Stimulated activated CD4-positive, alpha-beta T cell treated with anti-CD3 and anti-CD28 coated beads, Interleukin-1b, Interleukin-23, amount 100 ng/mL, for 4 hours (primary cell): ENCODE measurements around the gene LSMEM2.
A peak's percentile ranks its signal among the peaks of the same experiment; 100 is the strongest.
"Not testable (repeated sequence)": the region's sequence is repeated elsewhere in the genome, so short reads cannot be mapped to it uniquely, and the experiment has no call there.

ENCODE experiments used
- DNase-seq, 2 donors: peaks; one replicate each; pipeline ENCODE4 v3.0.0-alpha.2; 2020; ENCODE audit warnings: low read depth in 2 of 2

LSMEM2 gene

DNA sequence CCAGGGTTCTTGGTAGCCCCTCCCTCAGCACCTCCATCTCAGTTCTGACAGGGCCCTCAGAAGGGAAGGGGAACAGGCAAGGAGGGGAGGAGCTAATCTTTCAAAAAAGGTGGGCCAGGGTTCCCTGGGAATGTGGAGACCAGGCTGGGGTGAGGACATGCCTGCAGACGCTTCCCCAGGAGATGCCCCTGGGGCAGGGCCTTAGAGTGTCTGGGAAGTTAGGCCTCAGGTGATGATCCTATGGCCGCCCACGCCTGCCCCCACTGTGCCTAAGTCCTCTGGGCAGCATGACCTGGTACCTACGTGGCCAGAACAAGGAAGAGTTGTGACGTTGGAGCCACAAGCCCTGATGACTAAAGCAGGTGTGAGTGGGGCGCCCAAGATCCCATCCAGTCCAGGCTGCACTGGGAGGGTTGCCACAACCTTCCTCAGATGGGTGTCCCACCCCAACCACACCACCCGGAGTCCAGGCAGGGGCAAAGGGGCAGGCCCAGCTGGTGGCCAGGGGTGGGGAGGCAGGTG is 13.9 kb upstream of the LSMEM2 start:
- DNase-seq, result no peak

DNA sequence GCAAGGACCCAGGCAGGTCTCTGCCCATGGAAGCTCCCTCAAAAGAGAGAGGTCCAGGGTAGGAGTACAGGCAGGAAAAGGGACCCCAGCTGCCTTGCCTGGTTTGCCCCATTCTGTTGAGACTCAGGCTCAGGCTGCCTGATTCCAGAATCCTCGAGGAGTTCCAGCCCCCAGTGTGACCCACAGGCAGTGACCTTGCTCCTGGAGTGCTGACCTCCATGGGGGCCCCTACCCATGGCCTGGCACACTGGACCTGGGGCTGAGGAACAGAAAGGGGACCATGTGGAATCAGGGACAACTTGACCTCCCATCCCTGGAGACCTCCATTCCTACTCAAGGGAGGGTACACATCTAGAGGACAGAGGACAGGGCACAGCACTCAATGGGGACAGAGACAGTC is 13.3 kb upstream of the LSMEM2 start:
- DNase-seq, result no peak

DNA sequence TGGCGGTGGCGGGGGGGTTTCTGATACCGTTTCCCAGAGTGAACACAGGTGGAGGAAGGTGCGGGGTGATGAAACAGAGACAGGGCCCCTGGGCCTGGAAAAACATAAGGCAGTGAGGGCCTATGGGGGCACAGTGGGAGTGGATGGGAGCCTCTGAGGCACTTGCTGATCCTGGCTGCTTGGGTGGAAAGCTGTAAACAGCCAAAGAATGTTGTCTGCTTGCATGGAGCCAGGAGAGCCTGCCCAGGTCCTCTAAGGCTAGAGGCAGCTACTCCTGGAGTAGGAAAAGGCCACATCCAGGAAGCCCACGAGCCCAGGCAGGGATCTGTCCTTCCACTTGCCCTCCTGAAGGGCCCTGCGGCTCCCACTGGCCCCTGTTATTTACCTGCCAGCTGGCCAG is 12.9 kb upstream of the LSMEM2 start:
- DNase-seq, result no peak

DNA sequence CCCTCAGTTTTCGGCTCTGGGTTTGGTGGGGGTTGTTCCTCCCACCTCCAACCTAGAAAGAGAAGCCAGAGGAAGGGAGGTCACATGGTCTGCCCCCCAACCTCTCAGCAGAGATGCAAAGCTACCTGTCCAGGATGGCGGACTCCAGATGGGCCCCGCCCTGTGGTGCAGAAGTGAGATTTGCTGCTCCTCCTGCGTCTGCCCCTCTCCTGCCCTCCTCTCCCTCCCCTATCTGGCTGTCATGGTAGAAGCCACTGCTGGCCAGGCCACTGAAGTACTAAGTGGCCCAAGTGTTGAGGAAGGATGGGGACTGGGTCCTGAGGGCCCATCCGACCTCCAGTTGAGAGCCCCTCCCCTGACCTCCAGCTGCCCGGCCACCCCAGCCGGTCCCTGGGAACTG is 12.1 kb upstream of the LSMEM2 start:
- no peak for DNase-seq

DNA sequence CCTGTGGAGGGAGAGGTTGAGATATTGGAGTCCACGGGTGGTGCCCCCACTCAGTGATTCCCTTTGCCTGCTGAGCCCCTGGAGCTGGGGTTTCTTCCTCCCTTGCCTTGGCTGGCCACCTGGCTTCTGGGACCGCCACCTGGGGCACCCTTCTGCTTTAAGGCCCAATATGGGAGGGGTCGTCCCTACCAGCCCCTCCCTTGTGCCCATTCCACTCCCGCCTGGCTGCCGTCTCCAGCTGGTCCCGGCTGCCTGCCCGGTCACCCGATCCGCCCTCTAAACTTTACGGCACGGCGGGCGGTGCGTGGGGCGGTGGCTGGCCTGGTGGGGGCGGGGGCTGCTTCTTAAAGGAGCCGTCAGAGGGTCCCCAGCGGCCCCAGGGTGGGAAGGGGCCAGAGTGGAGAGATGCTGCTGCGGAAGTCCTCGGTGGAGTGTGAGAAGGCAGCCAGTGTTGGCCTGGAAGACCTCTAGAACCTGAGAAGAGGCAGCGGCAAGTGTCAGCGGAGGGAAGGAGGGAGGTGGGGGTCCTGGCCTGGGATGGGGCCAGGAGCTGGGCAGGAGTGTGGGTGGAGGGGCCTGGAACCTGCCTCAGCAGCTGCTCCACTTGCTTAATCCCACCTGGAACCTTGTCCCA is 11.5 kb upstream of the LSMEM2 start:
- DNase-seq, result no peak

DNA sequence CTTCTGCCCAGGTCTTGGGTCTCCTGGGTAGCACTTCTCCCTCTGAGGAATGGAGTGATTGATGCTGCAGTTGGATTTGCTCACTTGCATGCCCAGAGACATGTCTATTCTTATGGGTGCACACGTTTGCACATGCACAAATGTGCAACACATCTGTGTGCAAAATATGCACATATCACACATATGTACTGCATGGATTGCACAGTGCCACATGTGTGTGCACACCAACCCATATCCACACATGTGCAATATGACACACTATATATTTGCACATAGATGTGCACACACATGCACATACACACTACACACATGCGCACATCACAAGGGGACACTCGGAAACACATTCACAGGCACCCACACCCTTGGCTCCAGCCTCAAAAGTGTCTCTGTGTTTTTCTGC is 10.6 kb upstream of the LSMEM2 start:
- no peak for DNase-seq

DNA sequence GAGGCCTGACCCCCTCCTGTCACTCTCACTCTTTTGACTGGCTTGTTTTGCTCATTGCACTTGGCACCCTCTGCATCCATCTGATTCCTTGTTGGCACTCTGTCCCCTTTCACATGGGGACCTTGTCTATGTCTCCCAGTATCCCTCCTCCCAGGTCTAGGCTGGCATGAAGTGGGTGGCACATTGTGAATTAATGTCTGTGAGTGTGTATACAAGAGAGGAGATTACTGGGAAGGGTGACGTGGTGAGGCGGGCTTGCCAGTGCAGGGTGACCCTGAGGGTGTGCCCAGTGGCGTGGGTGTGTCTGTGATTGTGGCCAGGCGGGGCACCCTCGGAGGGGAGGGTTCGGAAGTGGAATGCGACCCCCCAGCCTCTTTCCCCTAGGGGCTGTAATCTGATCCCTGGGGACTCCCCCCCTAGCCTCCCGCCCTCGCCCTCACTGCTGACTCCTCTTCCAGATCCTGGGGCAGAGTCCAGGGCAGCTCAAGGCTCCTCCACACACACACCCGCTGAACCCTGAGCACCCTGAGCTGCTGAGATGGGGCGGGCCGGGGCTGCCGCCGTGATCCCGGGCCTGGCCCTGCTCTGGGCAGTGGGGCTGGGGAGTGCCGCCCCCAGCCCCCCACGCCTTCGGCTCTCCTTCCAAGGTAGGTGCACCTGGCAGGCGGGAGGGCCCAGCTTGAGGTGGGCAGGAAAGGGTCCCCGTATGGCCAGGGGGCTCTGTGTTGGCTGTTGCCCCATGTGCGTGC is 10.0 kb upstream of the LSMEM2 start, which contains the start of gene SEMA3B:
SEMA3B (plus strand) TSS at position 445 of the 749 bp plus-strand sequence; CDS start at position 539, 94 bp downstream.
- DNase-seq, result no peak

DNA sequence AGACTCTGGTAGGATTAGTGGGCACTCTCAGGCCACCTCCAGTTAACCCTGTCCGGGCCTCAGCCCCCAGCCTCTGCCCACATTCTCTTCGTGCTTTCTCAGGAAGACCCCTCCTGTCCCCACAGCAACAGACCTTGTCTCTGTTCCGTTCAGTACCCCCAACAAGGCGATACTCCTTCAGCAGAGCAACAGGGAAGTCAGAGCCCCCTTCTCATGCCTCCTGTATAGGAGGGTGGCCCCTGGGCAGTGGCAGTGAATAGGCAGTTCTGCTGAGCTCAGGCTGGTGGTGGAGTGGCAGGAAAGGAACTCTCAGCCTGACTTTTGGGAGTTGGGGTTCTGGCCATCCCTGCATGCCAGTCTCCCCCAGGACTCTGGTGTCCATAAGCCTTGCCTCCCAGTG is 9.4 kb upstream of the LSMEM2 start:
- no peak for DNase-seq

DNA sequence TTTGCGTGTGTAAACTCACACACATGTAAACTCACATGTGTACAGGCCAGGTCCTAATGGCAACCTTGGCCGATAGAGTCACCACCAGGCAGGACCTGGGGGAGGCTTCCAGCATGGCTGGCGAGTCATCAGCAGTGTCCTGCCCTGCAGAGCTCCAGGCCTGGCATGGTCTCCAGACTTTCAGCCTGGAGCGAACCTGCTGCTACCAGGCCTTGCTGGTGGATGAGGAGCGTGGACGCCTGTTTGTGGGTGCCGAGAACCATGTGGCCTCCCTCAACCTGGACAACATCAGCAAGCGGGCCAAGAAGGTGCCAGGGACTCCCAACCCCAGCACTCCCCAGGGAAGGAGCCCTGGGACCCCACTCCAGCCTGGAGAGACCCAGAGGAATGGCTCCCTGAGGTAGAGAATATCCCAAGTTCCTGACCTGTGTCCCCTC is 8.9 kb upstream of the LSMEM2 start:
- DNase-seq, result no peak

DNA sequence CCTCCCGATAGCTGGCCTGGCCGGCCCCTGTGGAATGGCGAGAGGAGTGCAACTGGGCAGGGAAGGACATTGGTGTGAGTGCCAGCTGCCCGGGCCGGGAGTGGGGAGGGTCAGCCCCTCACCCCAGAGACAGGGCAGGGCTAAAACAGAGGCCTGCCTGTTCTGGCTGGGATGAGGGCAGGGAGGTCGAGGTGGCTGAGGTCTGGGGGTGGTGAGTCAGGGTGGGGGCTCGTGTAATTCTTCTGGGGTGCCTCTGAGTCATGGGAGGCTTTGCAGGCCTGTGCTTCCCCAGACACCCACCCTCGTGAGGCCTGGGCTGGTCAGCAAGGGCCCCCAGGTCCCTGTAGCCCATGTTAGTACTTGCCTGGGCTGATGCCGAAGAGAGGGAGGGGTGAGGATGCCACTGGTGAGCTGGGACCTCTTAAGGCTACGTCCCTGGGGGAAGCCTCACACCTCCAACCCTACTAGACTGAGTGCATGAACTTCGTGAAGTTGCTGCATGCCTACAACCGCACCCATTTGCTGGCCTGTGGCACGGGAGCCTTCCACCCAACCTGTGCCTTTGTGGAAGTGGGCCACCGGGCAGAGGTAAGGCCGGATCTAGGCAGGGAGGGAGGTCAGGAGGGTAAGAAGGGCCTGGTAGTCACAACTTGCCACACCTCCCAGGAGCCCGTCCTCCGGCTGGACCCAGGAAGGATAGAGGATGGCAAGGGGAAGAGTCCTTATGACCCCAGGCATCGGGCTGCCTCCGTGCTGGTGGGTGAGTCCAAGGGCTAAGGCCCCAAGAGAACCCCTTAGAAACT is 8.3 kb upstream of the LSMEM2 start:
- no peak for DNase-seq

DNA sequence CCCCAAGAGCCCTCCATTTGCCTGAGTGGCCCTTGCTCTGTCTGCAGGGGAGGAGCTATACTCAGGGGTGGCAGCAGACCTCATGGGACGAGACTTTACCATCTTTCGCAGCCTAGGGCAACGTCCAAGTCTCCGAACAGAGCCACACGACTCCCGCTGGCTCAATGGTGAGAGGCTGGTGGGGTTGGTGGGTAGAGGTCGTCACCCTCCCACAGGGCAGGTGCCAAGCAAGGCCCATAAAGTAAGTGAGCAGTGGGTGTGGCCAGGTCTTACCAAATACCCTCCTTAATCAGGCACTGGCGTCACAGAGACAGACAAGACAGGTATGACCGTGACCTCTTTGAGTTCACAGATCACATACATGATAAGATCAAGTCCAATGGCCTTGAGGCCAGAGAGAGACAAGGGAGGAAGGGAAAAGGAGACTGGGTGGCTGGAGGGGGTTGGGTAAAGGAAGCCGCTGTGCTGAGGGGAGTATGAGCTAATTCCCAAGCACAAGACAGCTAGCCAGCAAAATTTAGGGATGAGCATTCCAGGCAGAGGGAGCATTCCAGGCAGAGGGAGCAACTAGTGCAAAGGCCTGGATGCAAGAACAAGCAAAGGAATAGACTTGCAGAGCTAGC is 7.5 kb upstream of the LSMEM2 start:
- DNase-seq, result no peak

DNA sequence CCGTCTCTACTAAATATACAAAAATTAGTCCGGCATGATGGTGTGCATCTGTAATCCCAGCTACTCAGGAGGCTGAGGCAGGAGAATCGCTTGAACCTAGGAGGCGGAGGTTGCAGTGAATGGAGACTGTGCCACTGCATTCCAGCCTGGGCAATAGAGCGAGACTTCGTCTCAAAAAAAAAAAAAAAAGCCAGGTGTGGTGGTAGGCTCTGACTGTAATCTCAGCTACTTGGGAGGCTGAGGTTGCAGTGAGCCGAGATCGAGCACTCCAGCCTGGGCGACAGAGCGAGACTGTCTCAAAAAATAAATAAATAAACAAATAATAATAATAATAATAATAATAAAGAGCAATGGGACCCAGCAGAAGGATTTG is 6.4 kb upstream of the LSMEM2 start:
- DNase-seq, result not testable (repeated sequence)

DNA sequence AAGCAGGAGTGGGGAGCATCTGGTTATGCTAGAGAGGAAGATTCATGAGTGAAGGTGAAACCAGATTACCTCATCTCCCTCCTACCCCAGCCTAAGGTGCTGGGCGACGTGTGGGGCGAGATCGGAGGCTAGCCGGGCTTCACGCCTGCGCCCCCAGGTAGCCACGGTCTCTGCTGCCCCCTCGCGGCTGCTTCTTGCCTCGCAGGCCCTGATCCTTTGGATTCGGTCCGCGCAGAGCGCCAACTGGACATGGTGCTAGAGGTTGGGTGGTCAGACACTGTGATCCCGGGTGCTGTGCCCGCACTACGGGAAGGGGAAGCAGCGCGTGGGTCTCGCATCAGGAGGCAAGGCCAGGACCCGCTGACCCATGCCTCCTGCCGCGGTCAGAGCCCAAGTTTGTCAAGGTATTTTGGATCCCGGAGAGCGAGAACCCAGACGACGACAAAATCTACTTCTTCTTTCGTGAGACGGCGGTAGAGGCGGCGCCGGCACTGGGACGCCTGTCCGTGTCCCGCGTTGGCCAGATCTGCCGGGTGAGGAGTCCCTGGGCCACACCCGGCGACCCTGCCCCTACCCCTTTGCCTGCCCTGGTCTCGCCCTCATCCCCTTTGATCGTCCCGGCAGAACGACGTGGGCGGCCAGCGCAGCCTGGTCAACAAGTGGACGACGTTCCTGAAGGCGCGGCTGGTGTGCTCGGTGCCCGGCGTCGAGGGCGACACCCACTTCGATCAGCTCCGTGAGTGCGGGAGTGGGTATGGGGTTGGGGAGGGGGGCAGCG is 5.8 kb upstream of the LSMEM2 start:
- peak; percentile 89 to 90 for DNase-seq

DNA sequence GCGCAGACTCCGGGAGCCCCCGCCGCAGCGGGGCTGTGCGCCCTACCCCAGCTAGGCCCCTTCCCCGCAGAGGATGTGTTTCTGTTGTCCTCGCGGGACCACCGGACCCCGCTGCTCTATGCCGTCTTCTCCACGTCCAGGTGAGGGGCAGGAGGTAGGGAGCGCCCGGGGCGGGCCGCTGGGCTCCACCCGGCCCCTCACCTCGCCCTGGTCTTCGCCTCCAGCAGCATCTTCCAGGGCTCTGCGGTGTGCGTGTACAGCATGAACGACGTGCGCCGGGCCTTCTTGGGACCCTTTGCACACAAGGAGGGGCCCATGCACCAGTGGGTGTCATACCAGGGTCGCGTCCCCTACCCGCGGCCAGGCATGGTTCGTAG is 5.2 kb upstream of the LSMEM2 start:
- no peak for DNase-seq

DNA sequence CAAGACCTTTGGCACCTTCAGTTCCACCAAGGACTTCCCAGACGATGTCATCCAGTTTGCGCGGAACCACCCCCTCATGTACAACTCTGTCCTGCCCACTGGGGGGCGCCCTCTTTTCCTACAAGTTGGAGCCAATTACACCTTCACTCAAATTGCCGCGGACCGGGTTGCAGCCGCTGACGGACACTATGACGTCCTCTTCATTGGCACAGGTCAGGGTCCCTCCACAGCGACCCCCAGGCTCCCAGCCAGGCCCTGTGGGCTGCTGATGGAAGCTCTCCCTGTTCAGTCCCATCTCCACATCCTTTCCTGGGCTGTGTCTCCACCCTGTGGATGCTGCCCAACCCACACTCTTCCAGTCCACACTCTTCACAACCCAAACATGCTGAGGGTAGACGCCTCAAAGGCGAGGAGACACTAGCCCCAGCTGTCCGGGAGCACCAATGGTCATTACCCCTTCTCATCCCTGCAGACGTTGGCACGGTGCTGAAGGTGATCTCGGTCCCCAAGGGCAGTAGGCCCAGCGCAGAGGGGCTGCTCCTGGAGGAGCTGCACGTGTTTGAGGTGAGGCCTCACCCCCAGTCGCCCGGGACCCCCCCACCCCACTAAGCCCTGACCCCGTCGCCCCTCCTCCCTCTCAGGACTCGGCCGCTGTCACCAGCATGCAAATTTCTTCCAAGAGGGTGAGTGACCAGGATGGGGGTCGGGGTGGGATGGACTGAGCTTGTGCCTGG is 4.3 kb upstream of the LSMEM2 start:
- DNase-seq, result peak; percentile 43 to 68

DNA sequence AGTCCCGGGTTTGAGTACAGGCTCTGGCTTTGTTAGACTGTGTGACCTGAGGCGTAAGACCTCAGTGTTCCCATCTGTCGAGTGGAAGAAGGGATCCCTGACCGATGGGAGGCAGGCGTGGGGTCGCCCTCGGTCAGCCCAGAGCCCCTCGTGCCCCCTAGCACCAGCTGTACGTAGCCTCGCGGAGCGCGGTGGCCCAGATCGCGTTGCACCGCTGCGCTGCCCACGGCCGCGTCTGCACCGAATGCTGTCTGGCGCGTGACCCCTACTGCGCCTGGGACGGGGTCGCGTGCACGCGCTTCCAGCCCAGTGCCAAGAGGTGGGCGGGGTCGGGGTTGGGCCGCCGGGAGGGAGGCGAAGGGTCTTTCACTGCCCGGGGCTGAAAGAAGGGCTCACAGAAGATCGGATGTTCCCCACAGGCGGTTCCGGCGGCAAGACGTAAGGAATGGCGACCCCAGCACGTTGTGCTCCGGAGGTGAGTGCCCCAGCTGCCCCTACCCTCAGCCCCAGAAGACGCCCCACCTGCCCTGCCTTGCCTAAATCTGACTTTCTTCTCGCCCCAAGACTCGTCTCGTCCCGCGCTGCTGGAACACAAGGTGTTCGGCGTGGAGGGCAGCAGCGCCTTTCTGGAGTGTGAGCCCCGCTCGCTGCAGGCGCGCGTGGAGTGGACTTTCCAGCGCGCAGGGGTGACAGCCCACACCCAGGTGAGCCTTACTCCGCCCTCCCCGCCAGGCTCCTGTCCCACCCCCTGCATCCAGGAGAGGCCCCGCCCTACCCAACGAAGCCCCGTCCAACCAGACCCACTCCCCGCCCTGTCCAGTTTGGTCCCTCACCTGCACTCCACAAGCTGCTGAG is 3.5 kb upstream of the LSMEM2 start:
- no peak for DNase-seq

DNA sequence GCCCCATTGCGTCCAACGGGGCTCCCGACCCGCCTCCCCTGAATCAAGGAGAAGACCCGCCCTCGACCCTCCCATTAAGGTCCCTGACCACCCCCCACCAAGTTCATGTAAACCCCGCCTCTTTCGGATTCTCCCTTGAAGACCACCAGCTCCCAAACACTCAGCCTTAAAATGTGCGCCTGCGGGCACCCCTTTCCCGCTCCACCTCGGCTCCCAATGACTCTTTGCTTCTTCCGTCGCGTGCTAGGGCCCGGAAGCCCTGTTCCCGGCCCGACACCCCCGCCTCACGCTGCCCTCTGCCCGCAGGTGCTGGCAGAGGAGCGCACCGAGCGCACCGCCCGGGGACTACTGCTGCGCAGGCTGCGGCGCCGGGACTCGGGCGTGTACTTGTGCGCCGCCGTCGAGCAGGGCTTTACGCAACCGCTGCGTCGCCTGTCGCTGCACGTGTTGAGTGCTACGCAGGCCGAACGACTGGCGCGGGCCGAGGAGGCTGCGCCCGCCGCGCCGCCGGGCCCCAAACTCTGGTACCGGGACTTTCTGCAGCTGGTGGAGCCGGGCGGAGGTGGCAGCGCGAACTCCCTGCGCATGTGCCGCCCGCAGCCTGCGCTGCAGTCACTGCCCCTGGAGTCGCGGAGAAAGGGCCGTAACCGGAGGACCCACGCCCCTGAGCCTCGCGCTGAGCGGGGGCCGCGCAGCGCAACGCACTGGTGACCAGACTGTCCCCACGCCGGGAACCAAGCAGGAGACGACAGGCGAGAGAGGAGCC is 2.7 kb upstream of the LSMEM2 start:
- no peak for DNase-seq

DNA sequence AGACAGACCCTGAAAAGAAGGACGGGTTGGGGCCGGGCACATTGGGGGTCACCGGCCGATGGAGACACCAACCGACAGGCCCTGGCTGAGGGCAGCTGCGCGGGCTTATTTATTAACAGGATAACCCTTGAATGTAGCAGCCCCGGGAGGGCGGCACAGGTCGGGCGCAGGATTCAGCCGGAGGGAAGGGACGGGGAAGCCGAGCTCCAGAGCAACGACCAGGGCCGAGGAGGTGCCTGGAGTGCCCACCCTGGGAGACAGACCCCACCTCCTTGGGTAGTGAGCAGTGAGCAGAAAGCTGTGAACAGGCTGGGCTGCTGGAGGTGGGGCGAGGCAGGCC is 2.2 kb upstream of the LSMEM2 start:
- DNase-seq, result no peak
